Measurements from ENCODE around the gene MELK. TPM values are rescaled to one million over a fixed set of nuclear protein-coding genes. Genes with fewer than 3 reads are reported as not detected.
"Not testable (repeated sequence)": the region's sequence is repeated elsewhere in the genome, so short reads cannot be mapped to it uniquely, and the experiment has no call there.

Gene MELK
- total RNA-seq, 2 experiments from 2014 or later: 44.3 to 49.5 TPM

GRCh38 chr9:36550135-36550534 is 22.6 kb upstream of the MELK start:
- H3K9me3 Mint-ChIP-seq: no peaks in the 10 kb centered on the region
- no peaks in the 10 kb centered on the region for H3K27me3 Mint-ChIP-seq
- POLR2A ChIA-PET: no interaction called here
- H3K4me1 Mint-ChIP-seq (ENCODE audit: low read depth): no peaks in the 10 kb centered on the region
- no peak for TF ChIP-seq CTCF (IDR thresholded peaks at IDR 0.05)
- intact Hi-C loops (cut with micrococcal nuclease): loop anchor here (10.0 kb wide), 1 partner anchor 55 kb away; no protein-coding TSS in a partner anchor
- DNase-seq: no peak
- H3K4me3 Mint-ChIP-seq: no peak overlapping the region
- ATAC-seq: no peak
- CTCF ChIA-PET: interaction anchor here (1.2 to 13.6 kb wide), 2 partner anchors 144 to 179 kb away, joined by 3 to 296 read pairs; no protein-coding TSS in a partner anchor
- H3K36me3 Mint-ChIP-seq (ENCODE audit: low read depth): no peaks in the 10 kb centered on the region
- no peak overlapping the region for H3K27ac Mint-ChIP-seq

GRCh38 chr9:36550631-36551098 is 22.0 kb upstream of the MELK start:
- POLR2A ChIA-PET: not testable (repeated sequence)

DNA sequence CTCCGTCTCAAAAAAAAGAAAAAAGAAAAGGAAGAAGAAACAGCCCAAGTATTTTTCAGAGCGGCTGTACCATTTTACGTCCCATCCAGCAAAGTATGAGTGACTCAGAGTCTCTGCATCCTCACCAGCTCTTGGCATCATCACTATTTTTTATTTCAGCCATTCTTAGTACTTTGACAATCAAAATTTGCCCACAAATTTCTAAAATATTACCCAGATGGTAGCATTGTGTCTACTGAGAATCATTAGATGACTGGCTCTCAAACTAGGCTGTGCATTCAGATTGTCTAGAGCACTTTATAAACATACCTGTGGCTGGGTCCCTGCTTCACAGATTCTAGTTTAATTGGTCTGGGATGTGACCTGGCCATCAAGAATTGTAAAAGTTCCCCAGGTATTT is 21.6 kb upstream of the MELK start:
- ChIA-PET POLR2A (no interaction called here), CTCF (interaction anchor here (0.8 to 13.6 kb wide), 3 partner anchors 47 to 178 kb away, joined by 3 to 296 read pairs (median 3); no protein-coding TSS in a partner anchor)
- no peak for ATAC-seq
- TF ChIP-seq CTCF (IDR thresholded peaks at IDR 0.05): no peak
- Mint-ChIP-seq H3K27ac (no peak overlapping the region), H3K4me1 (ENCODE audit: low read depth) (peaks cover 1% of the 10 kb centered on the region), H3K36me3 (ENCODE audit: low read depth) (no peaks in the 10 kb centered on the region), H3K9me3 (no peaks in the 10 kb centered on the region), H3K27me3 (no peaks in the 10 kb centered on the region), H3K4me3 (no peak overlapping the region)
- intact Hi-C loops (cut with micrococcal nuclease): loop anchor here (10.0 kb wide), 1 partner anchor 56 kb away; no protein-coding TSS in a partner anchor
- no peak for DNase-seq

More at GRCh38 chr9:36550631-36551098, 22.0 kb upstream of the MELK start:
- intact Hi-C loops (cut with micrococcal nuclease): loop anchor here (10.0 kb wide), 1 partner anchor 56 kb away; no protein-coding TSS in a partner anchor
- not testable (repeated sequence) for H3K9me3 Mint-ChIP-seq; H3K36me3 Mint-ChIP-seq (ENCODE audit: low read depth); DNase-seq; H3K27ac Mint-ChIP-seq; H3K4me1 Mint-ChIP-seq (ENCODE audit: low read depth); H3K27me3 Mint-ChIP-seq; H3K4me3 Mint-ChIP-seq; ATAC-seq
- CTCF ChIA-PET: interaction anchor here (1.2 to 13.6 kb wide), 2 partner anchors 145 to 178 kb away, joined by 3 to 296 read pairs; no protein-coding TSS in a partner anchor

DNA sequence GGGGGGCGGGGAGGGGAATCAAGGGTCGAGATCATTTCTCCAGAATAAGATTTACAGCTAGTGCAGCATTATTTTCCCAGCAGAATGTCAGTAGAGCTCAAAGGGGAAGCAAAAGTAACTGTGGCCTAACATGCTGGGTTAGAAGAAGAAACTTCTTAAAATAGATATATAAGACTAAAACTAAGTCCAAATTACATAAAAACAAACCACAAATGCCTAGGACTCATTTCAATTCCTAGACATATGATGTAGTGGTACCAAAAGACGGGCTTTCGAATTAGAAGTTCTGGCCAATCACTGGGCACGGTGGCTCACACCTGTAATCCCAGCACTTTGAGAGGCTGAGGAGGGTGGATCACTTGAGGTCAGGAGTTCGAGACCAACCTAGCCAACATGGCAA is 20.8 kb upstream of the MELK start:
- POLR2A ChIA-PET: no interaction called here
- H3K27me3 Mint-ChIP-seq: no peaks in the 10 kb centered on the region
- TF ChIP-seq CTCF (IDR thresholded peaks at IDR 0.05): no peak
- no peak for DNase-seq
- no peaks in the 10 kb centered on the region for H3K36me3 Mint-ChIP-seq (ENCODE audit: low read depth)
- no peak overlapping the region for H3K4me3 Mint-ChIP-seq
- no peaks in the 10 kb centered on the region for H3K9me3 Mint-ChIP-seq
- intact Hi-C loops (cut with micrococcal nuclease): loop anchor here (10.0 kb wide), 1 partner anchor 57 kb away; no protein-coding TSS in a partner anchor
- CTCF ChIA-PET: interaction anchor here (0.8 to 13.6 kb wide), 4 partner anchors 18 to 146 kb away, joined by 3 to 296 read pairs (median 25); no protein-coding TSS in a partner anchor
- H3K4me1 Mint-ChIP-seq (ENCODE audit: low read depth): peaks cover 1% of the 10 kb centered on the region
- no peak for ATAC-seq
- H3K27ac Mint-ChIP-seq: no peak overlapping the region

GRCh38 chr9:36559036-36559695 is 13.5 kb upstream of the MELK start:
- H3K4me3 Mint-ChIP-seq: no peak overlapping the region
- POLR2A ChIA-PET: no interaction called here
- TF ChIP-seq CTCF (IDR thresholded peaks at IDR 0.05): no peak
- CTCF ChIA-PET: interaction anchor here (1.1 to 13.6 kb wide), 4 partner anchors 8 to 153 kb away, joined by 3 to 296 read pairs (median 4); no protein-coding TSS in a partner anchor
- DNase-seq (no peak), ATAC-seq (no peak)
- no peaks in the 10 kb centered on the region for H3K9me3 Mint-ChIP-seq
- intact Hi-C loops (cut with micrococcal nuclease): loop anchor here (5.0 to 10.0 kb wide), 2 partner anchors 64 to 107 kb away; no protein-coding TSS in a partner anchor
- H3K36me3 Mint-ChIP-seq (ENCODE audit: low read depth): no peaks in the 10 kb centered on the region
- H3K4me1 Mint-ChIP-seq (ENCODE audit: low read depth): peaks cover 1% of the 10 kb centered on the region
- no peaks in the 10 kb centered on the region for H3K27me3 Mint-ChIP-seq
- H3K27ac Mint-ChIP-seq: no peak overlapping the region

All from activated CD8-positive, alpha-beta T cell treated with anti-CD3 and anti-CD28 coated beads for 36 hours (primary cell).